GM23338 (cell line): ENCODE results near the gene GNA12. TPM values are rescaled to one million over a fixed set of nuclear protein-coding genes. Genes with fewer than 3 reads are reported as not detected.

Experiments used
- ATAC-seq: fragments of 200-7000 bp; cut with Tn5 transposase; 3 replicates; pipeline ENCODE4 v1.9.1; 2020
- DNase-seq: peaks from one replicate; pipeline ENCODE4 v3.0.0-alpha.2; 2015; ENCODE audit warnings: low spot score
- H2AFZ ChIP-seq: fragments of 200-600 bp; sonication (generic); 2 replicates; pipeline ENCODE4 v1.8.0; 2016; ENCODE audit warnings: antibody characterized with exemption, mild to moderate bottlenecking, moderate library complexity
- H3F3A ChIP-seq: fragments of 200-600 bp; sonication (generic); replicated peaks from 2 replicates; pipeline ENCODE4 v1.8.0; 2017; ENCODE audit warnings: antibody characterized with exemption, mixed run types, low read depth
- H3K27ac ChIP-seq: fragments of 200-600 bp; sonication (generic); 2 replicates; pipeline ENCODE4 v1.6.1; 2016; ENCODE audit warnings: low read depth
- H3K27me3 ChIP-seq: fragments of 200-600 bp; sonication (generic); 2 replicates; pipeline ENCODE4 v1.8.0; 2016; ENCODE audit warnings: mild to moderate bottlenecking, mixed run types, moderate library complexity; ENCODE audit not compliant: insufficient read depth
- H3K36me3 ChIP-seq: fragments of 200-600 bp; sonication (generic); 2 replicates; pipeline ENCODE4 v1.8.0; 2016; ENCODE audit warnings: mild to moderate bottlenecking; ENCODE audit not compliant: insufficient read depth
- H3K4me1 ChIP-seq: fragments of 200-600 bp; sonication (generic); 2 replicates; pipeline ENCODE4 v1.8.0; 2016; ENCODE audit warnings: mild to moderate bottlenecking, moderate library complexity; ENCODE audit not compliant: insufficient read depth
- H3K4me2 ChIP-seq: fragments of 200-600 bp; sonication (generic); 2 replicates; pipeline ENCODE4 v1.7.1; 2017; ENCODE audit warnings: mixed run types
- H3K4me3 ChIP-seq: fragments of 200-600 bp; sonication (generic); 2 replicates; pipeline ENCODE4 v1.6.1; 2016; ENCODE audit warnings: mixed run types
- H3K79me2 ChIP-seq: fragments of 200-600 bp; sonication (generic); replicated peaks from 2 replicates; pipeline ENCODE4 v1.8.0; 2017; ENCODE audit warnings: mild to moderate bottlenecking; ENCODE audit not compliant: insufficient read depth
- H3K9me2 ChIP-seq: fragments of 200-600 bp; sonication (generic); 2 replicates; pipeline ENCODE4 v1.8.0; 2017; ENCODE audit not compliant: insufficient read depth
- H4K20me1 ChIP-seq: fragments of 200-600 bp; sonication (generic); replicated peaks from 2 replicates; pipeline ENCODE4 v1.8.0; 2017; ENCODE audit warnings: mild to moderate bottlenecking; ENCODE audit not compliant: insufficient read depth
- H3K27ac Mint-ChIP-seq: 2 replicates; pipeline ENCODE4 v1.8.0; 2020; ENCODE audit warnings: inconsistent platforms, mild to moderate bottlenecking, moderate library complexity, mixed read lengths
- H3K27me3 Mint-ChIP-seq: 3 replicates; pipeline ENCODE4 v1.8.0; 2022; ENCODE audit warnings: low read depth, mild to moderate bottlenecking, moderate library complexity, mixed read lengths, inconsistent platforms; ENCODE audit not compliant: insufficient read depth, poor library complexity
- H3K36me3 Mint-ChIP-seq: 3 replicates; pipeline ENCODE4 v1.8.0; 2021; ENCODE audit warnings: low read depth, mild to moderate bottlenecking, inconsistent platforms, moderate library complexity, mixed read lengths
- H3K4me1 Mint-ChIP-seq: 3 replicates; pipeline ENCODE4 v1.8.0; 2020; ENCODE audit warnings: mild to moderate bottlenecking, inconsistent platforms, mixed read lengths
- H3K4me3 Mint-ChIP-seq: 3 replicates; pipeline ENCODE4 v1.8.0; 2021; ENCODE audit warnings: moderate library complexity, mild to moderate bottlenecking, inconsistent platforms, mixed read lengths
- H3K9me3 Mint-ChIP-seq: 3 replicates; pipeline ENCODE4 v1.8.0; 2020; ENCODE audit warnings: moderate library complexity, mild to moderate bottlenecking, inconsistent platforms, mixed read lengths
- CREB1 ChIP-seq: fragments of 250-450 bp; sonication (Bioruptor Pico); IDR thresholded peaks from 2 replicates; pipeline ENCODE4 v1.5.0; 2020; ENCODE audit warnings: low read depth, mild to moderate bottlenecking, moderate library complexity
- CTCF ChIP-seq, 2 experiments: fragments of 200-600 bp in 1 of 2; sonication (generic) in 1 of 2; conservative IDR thresholded peaks; 2 replicates each; pipeline versions ENCODE4 v1.5.1 to v1.6.1; 2016 to 2017; ENCODE audit warnings: antibody characterized with exemption in 2 of 2, low read depth in 2 of 2, mild to moderate bottlenecking in 2 of 2, moderate library complexity in 1 of 2
- ETS1 ChIP-seq: IDR thresholded peaks from 2 replicates; pipeline ENCODE4 v1.6.1; 2016; ENCODE audit warnings: antibody characterized with exemption
- EZH2phosphoT487 ChIP-seq: fragments of 200-600 bp; sonication (generic); IDR thresholded peaks from one replicate; pipeline ENCODE4 v1.8.1; 2018; ENCODE audit warnings: antibody characterized with exemption; ENCODE audit not compliant: unreplicated experiment
- JUNB ChIP-seq: IDR thresholded peaks from one replicate; pipeline ENCODE4 v1.6.1; 2016; ENCODE audit warnings: antibody characterized with exemption; ENCODE audit not compliant: unreplicated experiment
- POLR2AphosphoS5 ChIP-seq: IDR thresholded peaks from 2 replicates; pipeline ENCODE4 v1.6.1; 2016; ENCODE audit warnings: antibody characterized with exemption, low read depth
- polyA plus RNA-seq: library from polyadenylated mRNA; unstranded; fragments of >200 nt; fragmentation: Nextera tagmentation; extraction: Ambion mirVana; gene quantifications from 2 replicates; pipeline ENCODE4 v1.2.1, GENCODE V29; 2016
- total RNA-seq: library from RNA; depleted of rRNA; stranded (reverse); fragments of >200 nt; shearing (Covaris generic); gene quantifications from 2 replicates; pipeline ENCODE4 v1.2.3, GENCODE V29; 2014
- TF ChIP-seq, protein P1 (sequence below): fragments of 250-450 bp; sonication (Bioruptor Pico); IDR thresholded peaks from 2 replicates; pipeline ENCODE4 v1.5.0; 2020; ENCODE audit warnings: mild to moderate bottlenecking, moderate library complexity

The GNA12 gene
- total and polyA plus RNA-seq, 2 experiments from 2014 or later = 24.0 to 87.7 TPM

- TF ChIP-seq, protein P1, sequence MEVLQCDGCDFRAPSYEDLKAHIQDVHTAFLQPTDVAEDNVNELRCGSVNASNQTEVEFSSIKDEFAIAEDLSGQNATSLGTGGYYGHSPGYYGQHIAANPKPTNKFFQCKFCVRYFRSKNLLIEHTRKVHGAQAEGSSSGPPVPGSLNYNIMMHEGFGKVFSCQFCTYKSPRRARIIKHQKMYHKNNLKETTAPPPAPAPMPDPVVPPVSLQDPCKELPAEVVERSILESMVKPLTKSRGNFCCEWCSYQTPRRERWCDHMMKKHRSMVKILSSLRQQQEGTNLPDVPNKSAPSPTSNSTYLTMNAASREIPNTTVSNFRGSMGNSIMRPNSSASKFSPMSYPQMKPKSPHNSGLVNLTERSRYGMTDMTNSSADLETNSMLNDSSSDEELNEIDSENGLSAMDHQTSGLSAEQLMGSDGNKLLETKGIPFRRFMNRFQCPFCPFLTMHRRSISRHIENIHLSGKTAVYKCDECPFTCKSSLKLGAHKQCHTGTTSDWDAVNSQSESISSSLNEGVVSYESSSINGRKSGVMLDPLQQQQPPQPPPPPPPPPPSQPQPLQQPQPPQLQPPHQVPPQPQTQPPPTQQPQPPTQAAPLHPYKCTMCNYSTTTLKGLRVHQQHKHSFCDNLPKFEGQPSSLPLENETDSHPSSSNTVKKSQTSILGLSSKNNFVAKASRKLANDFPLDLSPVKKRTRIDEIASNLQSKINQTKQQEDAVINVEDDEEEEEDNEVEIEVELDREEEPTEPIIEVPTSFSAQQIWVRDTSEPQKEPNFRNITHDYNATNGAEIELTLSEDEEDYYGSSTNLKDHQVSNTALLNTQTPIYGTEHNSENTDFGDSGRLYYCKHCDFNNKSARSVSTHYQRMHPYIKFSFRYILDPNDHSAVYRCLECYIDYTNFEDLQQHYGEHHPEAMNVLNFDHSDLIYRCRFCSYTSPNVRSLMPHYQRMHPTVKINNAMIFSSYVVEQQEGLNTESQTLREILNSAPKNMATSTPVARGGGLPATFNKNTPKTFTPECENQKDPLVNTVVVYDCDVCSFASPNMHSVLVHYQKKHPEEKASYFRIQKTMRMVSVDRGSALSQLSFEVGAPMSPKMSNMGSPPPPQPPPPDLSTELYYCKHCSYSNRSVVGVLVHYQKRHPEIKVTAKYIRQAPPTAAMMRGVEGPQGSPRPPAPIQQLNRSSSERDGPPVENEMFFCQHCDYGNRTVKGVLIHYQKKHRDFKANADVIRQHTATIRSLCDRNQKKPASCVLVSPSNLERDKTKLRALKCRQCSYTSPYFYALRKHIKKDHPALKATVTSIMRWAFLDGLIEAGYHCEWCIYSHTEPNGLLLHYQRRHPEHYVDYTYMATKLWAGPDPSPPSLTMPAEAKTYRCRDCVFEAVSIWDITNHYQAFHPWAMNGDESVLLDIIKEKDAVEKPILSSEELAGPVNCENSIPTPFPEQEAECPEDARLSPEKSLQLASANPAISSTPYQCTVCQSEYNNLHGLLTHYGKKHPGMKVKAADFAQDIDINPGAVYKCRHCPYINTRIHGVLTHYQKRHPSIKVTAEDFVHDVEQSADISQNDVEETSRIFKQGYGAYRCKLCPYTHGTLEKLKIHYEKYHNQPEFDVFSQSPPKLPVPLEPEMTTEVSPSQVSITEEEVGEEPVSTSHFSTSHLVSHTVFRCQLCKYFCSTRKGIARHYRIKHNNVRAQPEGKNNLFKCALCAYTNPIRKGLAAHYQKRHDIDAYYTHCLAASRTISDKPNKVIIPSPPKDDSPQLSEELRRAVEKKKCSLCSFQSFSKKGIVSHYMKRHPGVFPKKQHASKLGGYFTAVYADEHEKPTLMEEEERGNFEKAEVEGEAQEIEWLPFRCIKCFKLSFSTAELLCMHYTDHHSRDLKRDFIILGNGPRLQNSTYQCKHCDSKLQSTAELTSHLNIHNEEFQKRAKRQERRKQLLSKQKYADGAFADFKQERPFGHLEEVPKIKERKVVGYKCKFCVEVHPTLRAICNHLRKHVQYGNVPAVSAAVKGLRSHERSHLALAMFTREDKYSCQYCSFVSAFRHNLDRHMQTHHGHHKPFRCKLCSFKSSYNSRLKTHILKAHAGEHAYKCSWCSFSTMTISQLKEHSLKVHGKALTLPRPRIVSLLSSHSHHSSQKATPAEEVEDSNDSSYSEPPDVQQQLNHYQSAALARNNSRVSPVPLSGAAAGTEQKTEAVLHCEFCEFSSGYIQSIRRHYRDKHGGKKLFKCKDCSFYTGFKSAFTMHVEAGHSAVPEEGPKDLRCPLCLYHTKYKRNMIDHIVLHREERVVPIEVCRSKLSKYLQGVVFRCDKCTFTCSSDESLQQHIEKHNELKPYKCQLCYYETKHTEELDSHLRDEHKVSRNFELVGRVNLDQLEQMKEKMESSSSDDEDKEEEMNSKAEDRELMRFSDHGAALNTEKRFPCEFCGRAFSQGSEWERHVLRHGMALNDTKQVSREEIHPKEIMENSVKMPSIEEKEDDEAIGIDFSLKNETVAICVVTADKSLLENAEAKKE (CRISPR knock-in tag) = no peak
- TF ChIP-seq JUNB (no peak), ETS1 (no peak), POLR2AphosphoS5 (no peak), EZH2phosphoT487 (no peak)
These were observed 158.0 kb downstream of the GNA12 start (continued) for GRCh38 chr7:2686101-2686500.

DNA sequence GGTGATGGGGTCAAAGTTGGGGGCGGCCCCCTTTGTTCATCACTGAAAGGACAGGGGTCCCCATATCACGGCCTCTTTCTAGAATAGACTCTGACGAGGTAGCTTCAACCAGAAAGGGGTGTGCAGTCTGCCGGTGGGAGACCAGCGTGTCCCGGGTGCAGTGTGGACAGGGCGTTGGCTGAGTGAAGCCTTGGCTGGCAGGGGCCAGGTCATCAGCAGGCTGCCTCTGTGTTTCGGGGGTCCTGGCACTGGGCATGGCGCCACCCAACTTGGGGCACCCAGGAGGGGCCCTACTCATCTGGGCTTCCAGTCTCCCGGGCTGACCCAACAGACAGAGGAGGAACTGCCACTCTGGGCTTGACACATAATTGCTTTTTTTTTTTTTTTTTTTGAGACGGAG, 159.6 kb downstream of the GNA12 start:
- TF ChIP-seq CTCF (conservative IDR thresholded peaks at IDR 0.05; ENCODE audit: low read depth in 2 of 2) (no peak), CREB1 (no peak)
- no peak overlapping the region for H3K4me3 ChIP-seq
- H3K4me2 ChIP-seq = no peak overlapping the region
- H3K9me2 ChIP-seq = no peaks in the 10 kb centered on the region
- no peaks in the 10 kb centered on the region for H4K20me1 ChIP-seq
- H3K4me1 Mint-ChIP-seq = peaks cover 7% of the 10 kb centered on the region
- H3K27ac ChIP-seq = no peak overlapping the region
- peaks cover 24% of the 10 kb centered on the region for H3K27me3 ChIP-seq
- H3K27ac Mint-ChIP-seq = no peak overlapping the region
- no peak for DNase-seq
- no peak overlapping the region for H3K4me3 Mint-ChIP-seq
- ATAC-seq = no peak
- no peaks in the 10 kb centered on the region for H3K36me3 ChIP-seq
- H3K9me3 Mint-ChIP-seq = 0 out of 3 replicates have a peak, but pooled peaks cover 2% of the 10 kb centered on the region
- 0 out of 2 replicates have a peak, but pooled peaks cover 9% of the 10 kb centered on the region for H3F3A ChIP-seq
- no peaks in the 10 kb centered on the region; the same call in 1 of the 2 replicates for H3K4me1 ChIP-seq
- H2AFZ ChIP-seq = no peak overlapping the region
- peaks cover 27% of the 10 kb centered on the region for H3K27me3 Mint-ChIP-seq
- H3K79me2 ChIP-seq = no peaks in the 10 kb centered on the region
- no peaks in the 10 kb centered on the region; the same call in 2 of the 3 replicates for H3K36me3 Mint-ChIP-seq
